ENCODE results near the gene SERPINB6.

DNA sequence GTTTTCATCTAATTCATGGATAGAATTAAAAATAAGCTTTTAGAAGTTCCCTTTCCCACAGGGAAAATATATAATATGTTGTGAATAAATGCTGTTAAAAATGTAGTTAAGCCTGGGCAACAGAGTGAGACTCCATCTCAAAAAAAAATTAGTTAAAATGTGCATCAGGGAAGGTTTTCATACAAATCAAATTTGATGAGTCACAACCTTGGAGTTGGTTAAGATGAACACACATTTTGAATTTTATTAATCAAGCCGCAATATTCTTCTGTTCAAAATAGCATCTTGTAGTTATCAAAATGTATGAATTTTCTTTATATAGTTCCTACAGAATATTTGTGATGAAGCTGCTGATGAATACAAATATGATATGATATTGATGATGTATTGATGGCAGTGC lies 37.3 kb downstream of the SERPINB6 start:
- TF ChIP-seq POLR2A (IDR thresholded peaks at IDR 0.05): no peak
- TF ChIP-seq, protein P1, sequence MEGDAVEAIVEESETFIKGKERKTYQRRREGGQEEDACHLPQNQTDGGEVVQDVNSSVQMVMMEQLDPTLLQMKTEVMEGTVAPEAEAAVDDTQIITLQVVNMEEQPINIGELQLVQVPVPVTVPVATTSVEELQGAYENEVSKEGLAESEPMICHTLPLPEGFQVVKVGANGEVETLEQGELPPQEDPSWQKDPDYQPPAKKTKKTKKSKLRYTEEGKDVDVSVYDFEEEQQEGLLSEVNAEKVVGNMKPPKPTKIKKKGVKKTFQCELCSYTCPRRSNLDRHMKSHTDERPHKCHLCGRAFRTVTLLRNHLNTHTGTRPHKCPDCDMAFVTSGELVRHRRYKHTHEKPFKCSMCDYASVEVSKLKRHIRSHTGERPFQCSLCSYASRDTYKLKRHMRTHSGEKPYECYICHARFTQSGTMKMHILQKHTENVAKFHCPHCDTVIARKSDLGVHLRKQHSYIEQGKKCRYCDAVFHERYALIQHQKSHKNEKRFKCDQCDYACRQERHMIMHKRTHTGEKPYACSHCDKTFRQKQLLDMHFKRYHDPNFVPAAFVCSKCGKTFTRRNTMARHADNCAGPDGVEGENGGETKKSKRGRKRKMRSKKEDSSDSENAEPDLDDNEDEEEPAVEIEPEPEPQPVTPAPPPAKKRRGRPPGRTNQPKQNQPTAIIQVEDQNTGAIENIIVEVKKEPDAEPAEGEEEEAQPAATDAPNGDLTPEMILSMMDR (IDR thresholded peaks at IDR 0.05): no peak

All from esophagus squamous epithelium (tissue), 4 donors.